SK-N-SH treated with all-trans-retinoic acid at 6 μM for 48 hours (cell line): ENCODE results near the gene CA9.

ENCODE experiments used
- PATZ1 ChIP-seq: fragments of 250-450 bp; sonication (Bioruptor Pico); IDR thresholded peaks from 2 replicates; pipeline ENCODE4 v1.8.0; 2020; ENCODE audit warnings: mild to moderate bottlenecking, moderate library complexity, borderline replicate concordance
- TSHZ2 ChIP-seq: fragments of 250-450 bp; sonication (Bioruptor Pico); IDR thresholded peaks from 2 replicates; pipeline ENCODE4 v1.5.0; 2020; ENCODE audit warnings: mild to moderate bottlenecking, moderate library complexity
- ZNF8 ChIP-seq: fragments of 450-650 bp; formaldehyde crosslinking; IDR thresholded peaks from 2 replicates; pipeline ENCODE4 v1.5.0; 2020; ENCODE audit warnings: mild to moderate bottlenecking, moderate library complexity

GRCh38 chr9:35726931-35727330 is 53.2 kb downstream of the CA9 start:
- TF ChIP-seq PATZ1 (CRISPR knock-in tag), result no peak
- no peak for TF ChIP-seq TSHZ2 (CRISPR knock-in tag)
- no peak for TF ChIP-seq ZNF8 (CRISPR knock-in tag)
